Activated T-cell treated with anti-CD3 and anti-CD28 coated beads for 24 hours (primary cell): ENCODE measurements around the gene MAP2K3.

Experiments used
- DNase-seq: peaks from one replicate; pipeline ENCODE4 v3.0.0-alpha.2; 2020; ENCODE audit warnings: low read depth

The MAP2K3 gene

DNA sequence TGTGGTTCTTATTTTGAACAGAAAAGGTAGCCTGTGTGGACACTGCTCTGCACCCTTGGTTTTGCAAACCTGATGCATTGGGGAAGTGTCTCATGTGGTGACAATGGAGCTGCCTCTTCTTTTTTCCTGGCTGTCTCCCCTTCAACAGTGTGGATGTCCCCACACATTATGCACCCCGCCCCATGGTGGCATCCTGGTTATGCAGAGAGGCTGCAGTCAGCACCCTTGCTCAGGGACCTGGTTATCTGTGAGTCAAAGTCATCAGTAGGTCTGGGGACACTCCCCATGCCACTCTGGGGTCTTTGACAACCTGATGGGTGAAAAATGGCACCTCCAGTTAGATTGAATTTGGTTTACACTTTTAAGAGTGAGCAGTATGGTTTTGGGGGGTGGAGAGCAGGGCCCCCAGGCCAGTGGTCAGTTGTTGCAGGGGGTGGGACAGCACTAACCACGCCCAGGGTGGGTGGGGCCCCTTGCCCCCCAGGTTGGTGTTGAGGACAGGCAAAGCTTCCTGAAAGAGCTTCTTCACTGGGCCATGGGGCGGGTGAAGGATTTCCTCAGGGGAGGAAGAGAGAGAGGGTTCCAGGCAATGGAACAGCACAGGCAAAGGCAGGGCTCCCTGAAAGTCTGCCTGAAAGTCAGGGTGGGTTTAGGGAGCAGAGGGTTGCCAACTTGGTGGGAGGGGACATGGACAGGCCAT lies 67.0 kb downstream of the MAP2K3 start:
- DNase-seq, result no peak

DNA sequence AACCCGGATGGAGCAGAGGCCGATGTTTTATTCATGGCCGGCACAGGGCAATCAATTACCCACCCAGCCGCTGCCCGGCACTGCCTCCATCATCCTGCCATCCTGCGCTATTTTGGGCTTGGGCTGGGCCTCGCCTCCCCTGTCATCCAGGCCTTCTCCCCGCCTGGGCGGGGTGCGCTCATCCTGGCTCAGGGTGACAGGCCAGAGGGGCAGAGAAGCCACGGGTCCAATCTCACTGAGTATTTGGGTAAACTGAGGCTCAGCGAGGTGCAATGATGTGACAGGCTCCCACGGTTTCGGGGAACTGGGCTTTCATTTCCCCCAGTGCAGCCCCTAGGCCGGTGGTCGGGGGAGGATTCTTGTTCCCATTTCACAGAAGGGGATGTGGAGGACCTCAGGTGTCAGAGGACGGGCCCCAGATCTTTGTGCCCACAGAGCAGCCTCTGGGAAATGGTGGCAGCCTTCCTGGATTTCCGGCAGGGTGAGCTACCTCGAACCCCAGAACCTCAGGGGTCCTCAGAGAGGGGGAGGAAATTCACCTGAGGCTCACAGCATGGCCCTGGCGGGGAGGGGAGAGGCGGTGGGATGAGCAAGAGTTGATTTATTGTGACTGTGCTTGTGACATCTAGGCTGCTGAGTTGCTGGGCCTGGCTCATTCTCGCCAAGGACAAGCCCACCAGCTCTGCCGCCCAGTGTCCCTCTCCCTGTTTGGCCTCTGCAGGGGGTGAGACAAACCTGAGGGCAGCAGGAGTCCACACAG lies 67.9 kb downstream of the MAP2K3 start:
- DNase-seq, result no peak

DNA sequence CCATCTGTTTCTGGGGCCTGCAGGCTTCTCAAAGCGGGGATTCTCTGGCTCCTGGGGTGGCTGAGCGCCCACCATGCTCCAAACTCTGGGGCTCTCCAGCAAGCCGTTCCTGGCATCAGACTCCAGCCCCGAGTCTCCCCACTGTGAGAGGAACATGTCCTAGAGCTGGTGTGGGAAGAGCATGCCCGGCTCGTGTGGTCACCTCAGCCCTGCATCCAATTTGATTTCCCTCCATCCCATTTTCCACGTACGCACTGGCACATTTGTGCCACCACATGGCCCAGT lies 68.4 kb downstream of the MAP2K3 start:
- DNase-seq, result no peak

DNA sequence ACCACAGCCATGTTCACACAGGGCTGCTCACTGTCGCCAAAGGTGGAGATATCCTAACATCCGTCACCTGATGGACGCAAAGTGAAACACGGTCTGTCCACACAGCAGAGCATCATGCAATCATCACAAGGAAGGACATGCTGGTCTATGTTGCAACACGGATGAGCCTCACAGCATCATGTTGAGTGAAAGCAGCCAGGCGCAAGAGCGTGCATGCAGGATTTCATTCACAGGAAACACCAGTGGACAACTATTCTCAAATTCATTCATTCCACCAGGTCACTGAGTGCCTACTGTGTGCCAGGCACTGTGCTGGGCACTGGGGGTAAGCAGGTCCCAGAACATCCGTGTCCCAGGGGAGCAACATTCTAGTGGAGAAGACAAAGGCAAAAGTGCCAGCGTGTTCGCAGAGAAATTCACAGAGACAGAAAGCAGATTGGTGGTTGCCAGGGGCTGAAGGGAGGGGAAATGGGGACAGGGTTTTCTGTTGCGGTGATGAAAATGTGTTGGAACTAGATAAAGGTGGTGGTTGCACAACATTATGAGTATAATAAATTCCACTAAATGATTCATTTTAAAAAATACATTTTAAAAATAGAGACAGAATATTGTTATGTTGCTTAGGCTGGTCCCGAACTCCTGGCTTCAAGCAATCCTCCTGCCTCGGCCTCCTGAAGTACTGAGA lies 69.0 kb downstream of the MAP2K3 start:
- no peak for DNase-seq

DNA sequence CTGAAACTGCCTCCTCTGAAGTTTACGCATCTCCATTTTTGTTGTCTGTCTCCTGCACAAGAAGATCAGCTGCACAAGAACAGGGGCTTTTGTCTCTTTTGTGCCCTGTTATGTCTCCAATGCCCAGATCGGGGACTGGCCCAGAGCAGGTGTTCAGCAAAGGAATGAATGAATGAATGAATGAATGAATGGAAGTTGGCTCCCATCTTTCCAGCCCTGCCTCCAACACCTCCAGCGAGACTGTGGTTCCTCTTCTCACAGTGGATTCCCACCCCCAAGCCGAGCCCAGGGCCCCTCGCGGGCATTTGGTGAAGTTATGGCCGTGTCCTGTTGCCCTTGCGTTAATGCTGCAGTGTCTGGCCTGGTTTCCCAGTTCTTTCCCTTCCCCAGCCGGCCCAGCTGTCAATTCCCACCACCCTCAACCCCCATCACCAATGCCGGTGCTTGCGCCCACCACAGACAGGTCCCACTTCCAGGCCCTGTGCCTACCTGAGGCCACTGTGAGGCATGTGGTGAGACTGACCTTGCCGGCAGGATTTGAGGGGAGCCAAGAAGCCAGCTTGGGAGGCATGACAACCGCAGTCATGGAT lies 70.4 kb downstream of the MAP2K3 start:
- DNase-seq, result no peak

DNA sequence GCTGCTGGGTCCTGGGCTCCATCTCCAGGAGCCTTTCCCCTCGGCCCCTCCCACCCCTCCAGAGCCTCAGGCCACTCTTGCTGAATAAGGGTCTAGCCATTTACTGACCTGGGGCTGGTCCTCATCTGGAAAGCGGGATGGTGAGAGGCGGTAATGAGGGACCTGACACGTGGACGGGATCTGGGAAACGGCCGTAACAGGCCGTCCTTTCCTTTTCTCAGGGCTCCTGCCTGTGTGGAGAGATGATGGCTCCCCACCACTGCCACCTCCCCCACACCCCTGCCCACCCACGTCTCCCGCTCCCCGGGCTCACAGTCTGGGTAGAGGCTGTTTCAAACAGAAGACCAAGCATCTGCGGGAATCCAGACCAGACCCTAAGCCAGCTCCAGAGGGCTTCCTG lies 71.1 kb downstream of the MAP2K3 start:
- DNase-seq, result no peak

DNA sequence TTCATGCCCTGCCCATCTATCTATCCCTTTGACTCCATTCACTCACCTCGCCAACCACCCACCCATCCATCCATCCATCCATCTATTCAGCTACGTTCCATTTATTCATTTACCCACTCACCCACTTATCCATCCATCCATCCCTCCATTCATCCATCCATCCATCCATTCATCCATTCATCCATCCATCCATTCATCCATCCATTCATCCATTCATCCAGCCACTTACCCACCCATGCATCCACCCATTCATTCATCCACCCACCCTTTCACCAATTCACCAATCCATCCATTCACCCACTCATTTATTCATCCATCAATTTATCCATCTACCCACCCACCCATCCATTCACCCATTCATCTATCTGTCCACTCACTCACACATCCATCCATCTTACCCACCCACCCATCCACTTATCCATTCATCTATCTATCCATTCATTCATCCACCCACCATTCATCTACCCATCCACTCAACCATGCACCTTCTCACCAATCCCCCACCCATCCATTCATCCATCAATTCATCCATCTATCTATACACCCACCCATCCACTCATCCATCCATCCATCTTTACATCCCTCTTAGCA lies 72.1 kb downstream of the MAP2K3 start:
- DNase-seq, result no peak

DNA sequence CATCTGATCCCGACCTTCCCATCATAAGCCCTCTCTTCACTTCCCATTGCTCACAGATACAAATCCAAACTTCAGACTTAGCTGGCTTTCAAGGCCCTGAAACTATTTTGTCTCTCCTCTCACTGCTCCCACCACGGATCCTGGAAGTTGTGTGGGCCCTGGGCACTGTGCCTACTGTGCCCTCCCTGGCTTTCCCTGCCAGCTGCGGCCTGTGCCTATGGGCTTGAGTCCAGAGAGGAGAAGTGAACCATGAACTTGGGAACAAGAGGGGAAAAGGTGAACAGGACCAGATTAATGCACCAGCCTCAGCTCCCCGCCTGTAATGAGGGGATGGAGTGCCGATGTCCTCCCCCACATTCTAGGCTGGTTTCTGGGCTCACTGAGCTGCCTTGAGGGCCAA lies 72.8 kb downstream of the MAP2K3 start:
- no peak for DNase-seq

DNA sequence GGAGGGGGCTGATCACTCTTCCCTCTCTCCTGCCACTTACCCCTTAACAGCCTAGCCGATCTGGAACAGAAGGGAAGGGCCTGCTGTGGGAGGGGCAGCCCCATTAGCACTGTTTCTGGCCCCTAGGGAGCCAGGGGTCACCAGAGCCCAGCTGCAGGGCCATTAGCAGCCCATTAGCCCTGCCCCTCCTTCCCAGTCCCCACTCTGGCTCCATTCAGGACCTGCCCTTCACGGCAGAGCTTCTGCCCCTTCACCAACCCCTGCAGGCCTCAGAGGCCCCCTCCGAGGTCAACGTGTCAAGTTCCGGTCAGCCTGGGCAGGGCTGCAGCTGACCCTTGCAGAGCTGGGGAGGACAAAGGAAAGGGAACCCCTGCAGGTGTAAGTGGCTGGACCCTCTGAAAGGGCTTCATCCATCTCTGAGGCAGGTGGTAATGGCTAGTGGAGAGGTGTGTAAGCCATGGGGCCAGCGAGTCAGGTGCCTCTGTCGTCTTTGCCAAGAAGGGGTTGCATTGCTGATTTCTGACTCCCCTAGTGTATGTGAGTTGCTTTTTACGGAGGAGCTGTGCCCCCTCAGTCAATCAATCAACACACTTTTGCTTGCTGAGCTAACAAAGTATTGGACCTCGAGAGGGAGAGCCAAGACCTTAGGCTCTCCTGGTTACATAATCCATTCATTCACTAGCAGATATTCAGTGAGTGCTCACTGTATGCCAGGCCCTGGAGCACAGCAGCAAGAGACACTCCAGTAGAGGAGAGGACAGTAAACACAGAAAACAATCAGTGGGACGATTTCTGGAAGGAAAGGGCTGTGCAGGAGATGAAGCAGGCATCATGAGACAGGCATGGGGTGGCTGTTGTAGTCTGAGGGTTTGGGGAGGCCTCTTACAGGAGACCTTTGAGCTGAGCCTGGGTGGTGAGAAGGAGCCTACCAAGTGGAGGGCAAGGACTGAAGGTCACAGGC lies 73.5 kb downstream of the MAP2K3 start:
- DNase-seq, result no peak

DNA sequence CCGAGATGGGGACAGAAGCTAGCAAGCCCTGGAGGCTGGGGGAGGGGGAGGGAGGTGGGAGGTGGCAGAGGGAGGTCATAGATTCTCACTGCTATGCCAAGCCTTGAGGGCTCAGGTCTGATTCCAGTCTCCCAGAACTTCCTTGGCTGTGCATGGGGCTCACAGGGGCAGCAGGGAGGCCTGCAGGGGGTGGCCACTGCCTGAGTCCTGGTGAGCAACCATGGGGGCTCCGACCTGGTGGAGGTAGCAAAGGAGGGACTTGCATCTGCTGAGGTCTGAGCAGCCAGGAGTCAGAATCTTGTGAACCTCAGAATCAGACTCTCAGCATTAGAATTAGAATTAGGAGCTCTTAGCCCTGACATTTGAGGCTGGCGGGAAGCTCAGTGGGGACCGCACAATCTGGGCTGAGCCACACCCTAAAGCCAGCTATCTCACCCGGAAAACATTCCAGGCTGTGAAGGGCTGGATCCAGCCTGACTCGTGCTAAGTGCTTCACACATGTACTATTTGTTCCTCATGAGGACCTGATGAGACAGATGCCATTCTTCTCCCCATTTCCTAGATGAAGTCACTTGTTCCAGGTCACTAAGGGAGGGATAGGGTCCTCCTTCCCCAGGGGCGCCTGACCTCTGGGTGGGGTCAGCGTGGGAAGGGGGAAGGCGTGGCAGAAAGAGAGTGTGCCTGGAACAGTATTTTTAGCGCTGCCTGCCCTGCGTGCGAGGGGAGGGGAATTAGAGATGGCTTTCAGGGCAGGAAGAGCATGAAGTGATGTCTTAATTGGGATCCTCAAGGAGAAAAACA lies 74.4 kb downstream of the MAP2K3 start:
- no peak for DNase-seq

DNA sequence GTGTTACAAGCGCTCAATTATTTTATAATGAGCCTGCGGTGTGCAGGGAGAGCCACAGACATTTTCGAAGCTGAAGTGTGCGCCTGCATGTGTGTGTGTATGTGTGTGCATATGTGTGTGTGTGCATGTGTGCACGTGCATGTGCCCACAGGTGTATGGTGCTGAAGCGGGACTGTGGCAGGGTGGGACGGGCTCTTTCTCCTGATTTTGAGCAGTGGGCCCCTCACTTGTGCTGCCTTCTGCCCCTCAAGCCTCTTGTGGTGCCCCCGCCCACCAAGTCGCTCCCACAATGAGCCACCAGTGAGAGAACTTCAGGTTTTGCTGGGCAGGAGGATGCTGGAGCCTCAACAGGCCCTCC lies 75.0 kb downstream of the MAP2K3 start:
- DNase-seq, result no peak

DNA sequence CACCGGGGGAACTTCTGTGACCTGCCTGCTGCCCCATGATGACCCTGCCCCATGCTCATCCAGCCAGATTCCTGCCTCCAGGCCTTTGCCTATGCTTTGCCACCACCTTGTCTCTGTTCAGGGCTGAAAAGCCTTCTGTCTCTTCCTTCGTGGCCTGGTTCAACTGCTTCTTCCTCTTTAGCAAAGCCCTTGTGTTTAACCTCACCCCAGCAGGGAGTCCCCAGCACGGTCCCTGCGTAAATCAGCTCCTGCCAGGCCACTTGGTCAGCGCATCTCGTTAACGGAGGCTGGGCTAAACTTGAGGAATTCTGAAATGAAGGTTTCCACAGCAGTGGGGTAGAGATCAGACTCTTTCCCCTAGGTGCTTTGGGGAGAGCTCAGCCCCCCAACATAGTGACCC lies 75.5 kb downstream of the MAP2K3 start:
- DNase-seq, result no peak

DNA sequence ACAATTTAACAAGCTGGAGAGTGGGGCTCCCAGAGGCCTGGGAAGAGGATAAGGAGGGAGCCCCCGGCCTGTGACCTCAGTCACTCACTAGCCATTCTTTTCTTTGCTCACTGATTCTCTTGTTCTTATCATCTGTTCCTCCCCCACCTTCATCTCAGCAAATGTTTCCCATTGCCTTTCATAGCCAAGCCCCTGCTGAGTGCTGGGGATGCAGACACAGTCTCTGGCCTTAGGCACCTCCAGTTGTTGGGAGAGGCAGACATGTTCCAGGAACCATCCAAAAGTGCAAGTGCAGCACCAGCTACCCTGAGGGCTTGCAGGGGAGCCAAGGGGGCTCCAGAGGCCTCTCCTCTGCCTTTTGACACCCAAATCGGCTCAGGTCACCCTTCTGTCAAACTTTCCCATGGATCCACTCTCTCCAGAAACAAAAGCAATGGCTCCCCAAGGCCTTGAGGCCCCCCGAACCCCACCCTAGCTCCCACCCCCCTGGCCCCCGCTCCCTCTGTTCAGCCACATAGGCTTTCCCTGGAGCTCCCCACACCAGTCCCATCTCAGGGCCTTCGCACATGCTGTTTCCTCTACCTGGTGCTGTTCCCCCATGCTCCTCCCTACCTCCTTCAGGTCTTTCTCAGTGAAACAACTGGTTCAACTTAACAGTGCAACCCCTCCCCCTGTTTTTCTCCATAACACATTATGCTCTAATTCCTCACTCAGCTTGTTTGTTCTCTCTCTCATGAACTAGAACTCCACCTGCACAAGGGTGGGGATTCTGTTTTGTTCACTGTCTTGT lies 76.7 kb downstream of the MAP2K3 start:
- no peak for DNase-seq

DNA sequence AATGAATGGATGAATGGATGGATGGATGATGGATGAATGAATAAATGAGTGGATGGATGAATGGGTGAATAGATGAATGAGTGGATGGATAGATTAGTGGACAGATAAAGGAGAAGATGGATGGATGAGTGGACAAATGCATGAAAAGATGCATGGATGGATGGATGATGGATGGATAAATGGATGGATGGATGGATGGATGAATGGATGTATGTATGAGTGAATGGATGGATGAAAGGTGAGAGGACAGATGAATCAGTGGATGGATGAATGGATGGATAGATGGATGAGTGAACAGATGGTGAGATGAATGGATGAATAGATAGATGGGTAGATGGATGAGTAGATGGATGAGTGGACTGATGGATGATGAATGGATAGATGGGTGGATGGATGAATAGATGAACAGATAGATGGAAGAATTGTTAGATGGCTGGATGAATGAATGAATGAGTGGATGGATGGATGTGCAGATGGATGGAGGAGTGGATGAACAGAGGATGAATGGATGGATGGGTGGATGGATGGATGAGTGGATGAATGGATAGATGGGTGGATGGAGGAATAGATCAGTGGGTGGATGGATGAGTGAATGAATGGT lies 77.9 kb downstream of the MAP2K3 start:
- DNase-seq, result no peak

DNA sequence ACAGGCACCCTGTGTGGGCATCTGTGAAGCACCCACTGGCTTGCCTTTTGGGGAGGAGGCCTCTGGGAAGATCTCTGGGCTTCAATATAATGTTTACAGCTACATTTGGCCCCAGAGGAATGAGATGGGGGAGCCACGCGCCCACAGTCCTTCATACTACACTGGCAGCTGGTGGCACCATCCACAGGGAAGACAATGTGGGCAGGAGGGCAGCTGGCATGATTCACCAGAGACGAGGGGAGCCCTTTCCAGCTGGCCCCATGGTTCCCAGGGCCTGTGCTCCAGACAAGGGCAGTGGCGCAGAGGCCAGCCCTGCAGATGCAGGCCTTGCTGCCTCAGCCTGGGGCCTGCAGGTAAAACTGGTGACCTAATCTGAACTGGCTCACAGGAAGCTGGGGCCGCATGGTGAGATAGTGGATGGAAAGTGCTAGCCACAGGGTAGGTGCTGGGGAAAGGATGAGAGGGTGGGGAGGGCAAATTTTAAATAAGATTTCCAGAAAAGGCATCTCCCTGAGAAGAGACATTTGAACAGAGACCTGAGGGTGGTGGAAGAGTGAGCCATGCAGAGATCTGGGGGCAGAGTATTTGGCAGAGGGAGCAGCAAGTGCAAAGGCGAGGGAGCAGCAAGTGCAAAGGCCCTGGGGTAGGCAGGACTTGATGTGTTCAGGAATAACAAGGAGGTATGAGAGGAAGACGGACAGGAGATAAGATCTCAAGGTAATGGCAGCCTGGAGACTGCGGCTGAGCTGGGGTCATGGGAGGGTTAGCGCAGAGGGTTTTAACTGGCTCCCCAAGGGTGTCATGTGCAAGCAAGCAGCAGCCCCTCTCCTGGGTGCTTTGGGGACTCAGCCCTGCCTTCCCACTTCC lies 79.5 kb downstream of the MAP2K3 start:
- no peak for DNase-seq
